B cell (primary cell): ENCODE measurements around the gene LRP2BP.

Experiments
- CTCF ChIP-seq: fragments of 200-600 bp; IDR thresholded peaks from one replicate; pipeline ENCODE4 v1.8.0; 2022; ENCODE audit warnings: antibody characterized with exemption, mild to moderate bottlenecking
- EZH2 ChIP-seq: IDR thresholded peaks from 2 replicates; pipeline ENCODE4 v1.6.1; 2012; ENCODE audit warnings: borderline replicate concordance, low read depth, mild to moderate bottlenecking, moderate library complexity, low read length; ENCODE audit not compliant: insufficient read depth, poor library complexity, severe bottlenecking

GRCh38 chr4:185341841-185342240, 53.9 kb downstream of the LRP2BP start:
- TF ChIP-seq CTCF = no peak
- no peak for TF ChIP-seq EZH2
